HG03575 (cell line): Measurements from ENCODE around the gene TTC39C.
"Not testable (repeated sequence)": the region's sequence is repeated elsewhere in the genome, so short reads cannot be mapped to it uniquely, and the experiment has no call there.

ENCODE experiments used
- ATAC-seq: cut with Tn5 transposase; IDR thresholded peaks from one replicate; pipeline ENCODE4 v1.9.1; 2021; ENCODE audit not compliant: unreplicated experiment, insufficient number of reproducible peaks, low FRiP score; ENCODE audit errors: extremely low read depth

Gene TTC39C

DNA sequence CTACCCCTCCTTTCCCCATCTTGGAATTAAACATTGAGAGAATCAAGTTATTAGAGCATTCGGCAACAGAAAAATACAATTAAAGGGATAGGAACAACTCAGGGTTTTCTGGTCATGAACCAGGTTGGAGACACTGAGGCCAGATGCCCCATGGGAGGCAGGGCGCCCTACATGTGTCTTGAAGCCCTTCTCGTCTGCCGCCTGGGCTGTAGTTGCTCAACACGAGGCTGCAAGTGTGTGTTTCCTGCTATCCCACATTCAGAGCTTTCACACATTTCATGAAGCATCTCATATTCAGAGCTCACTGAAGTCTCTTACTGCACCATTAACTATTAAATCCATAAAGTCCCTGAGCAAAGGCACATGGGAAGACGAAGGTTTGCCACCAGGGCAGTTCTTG is 28.8 kb downstream of the TTC39C start:
- no peak for ATAC-seq

DNA sequence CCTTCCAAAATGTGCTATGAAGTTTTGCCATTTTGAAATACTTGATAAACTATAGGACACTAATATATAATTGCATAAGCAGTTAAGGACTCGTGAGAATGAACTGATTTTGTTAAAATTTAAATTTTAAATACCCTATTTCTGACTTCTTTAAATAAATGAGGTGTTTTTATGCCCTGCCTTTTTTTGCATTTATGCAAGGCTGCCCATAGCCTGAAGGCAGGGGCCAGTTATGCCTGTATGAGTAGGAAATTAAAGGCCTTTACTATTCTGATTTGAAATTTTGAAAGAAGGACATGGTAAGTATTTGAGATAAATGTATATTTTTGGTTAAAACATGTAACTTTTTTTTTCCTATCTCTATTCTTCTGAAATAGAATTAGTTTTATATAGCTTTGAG is 33.7 kb downstream of the TTC39C start:
- no peak for ATAC-seq

DNA sequence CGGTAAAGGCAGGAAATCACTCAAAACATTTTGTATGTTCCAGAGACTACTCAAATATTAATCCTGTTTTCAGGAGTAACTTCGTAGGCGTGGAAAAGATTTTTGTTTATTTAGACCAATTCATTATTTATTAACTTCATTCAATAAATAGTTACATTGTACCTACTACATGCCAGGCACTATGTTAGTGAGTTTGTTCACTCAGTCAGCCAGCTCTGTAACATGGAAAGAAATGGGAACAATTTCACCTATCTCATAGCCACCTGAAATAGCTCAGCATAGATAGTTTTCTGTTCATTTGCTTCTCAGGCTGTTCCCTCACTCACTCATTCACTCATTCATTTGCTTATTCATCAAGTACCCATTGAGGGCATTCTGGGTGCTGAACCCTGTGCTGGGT is 34.6 kb downstream of the TTC39C start:
- ATAC-seq: no peak

DNA sequence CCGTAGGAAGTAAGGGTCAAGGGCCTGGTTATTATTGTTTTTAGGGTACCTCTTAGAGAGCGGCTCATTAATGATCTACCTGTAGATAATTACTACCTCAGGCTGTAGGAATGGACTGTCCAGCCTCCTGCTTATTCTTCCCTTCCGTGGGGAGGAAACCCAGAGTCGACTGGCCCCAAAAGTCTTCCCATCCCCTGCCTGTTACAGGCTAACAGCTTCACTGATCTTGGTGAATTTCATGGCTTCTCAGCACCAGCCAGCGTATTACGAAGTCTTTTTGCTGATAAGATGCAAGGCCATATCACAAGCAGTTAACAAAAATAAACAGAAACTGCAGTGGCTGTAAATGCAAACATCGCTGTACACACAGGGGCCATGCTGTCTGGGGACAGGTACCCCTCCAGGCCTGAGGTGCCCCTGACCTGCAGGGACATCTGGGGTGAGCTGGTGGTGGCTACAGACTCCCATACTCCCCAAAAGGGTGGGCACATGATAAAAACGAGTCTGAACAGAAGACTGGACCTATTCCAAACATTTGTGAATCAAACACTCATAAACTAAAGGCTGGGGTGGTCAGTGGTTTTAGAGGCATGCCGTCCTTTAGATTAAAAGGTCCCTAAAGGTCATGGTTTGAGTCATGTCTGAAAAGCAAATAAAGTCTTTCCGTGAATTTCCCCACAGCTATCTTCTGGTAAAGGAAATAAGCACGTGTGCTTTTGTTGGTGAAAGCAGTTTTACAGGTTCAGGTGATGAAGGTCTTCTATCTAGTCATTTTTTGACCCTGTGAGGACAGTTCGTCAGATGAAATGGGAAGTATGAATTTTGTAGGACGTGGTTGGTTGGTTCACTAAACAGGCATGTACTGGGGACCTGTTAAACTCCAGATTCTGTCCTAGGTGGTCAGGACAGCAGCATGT is 36.7 kb downstream of the TTC39C start:
- no peak for ATAC-seq

DNA sequence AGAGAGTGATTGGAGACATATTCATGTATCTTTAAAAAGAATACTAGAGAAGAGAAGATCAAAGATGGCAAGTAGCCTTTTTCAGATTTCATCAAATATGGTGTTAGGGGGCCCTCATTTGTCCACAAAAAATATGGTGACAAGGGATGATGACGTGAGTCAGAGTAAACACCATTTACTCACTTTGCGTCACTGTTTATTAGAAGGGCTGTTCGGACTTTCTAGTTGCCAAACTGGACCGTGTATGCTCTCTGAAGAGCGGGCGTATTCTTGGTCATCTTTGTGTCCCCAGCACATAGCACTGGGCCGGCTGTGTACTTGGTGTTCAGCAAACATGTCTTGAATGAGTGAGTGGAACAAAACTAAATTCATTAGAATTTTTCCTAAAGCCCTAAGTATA is 37.5 kb downstream of the TTC39C start:
- ATAC-seq: no peak

DNA sequence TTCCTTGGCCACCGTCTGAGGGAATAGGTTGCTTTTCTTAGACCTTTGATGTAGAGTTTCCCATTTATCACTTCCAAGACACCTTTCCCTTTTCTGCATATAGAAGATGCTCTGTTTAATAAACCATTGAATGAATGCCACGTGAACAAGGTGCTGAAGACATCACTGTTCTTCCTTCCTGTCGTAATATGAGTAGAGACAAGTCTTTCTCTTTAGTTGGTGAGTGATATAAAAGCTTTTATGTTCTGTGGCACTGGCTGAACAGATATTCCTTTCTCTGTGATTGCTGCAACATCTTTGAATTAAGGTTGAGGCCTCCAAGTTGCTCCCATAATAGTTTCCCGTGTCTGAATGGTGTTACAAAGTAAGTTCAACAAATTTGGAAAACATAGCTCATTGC is 38.7 kb downstream of the TTC39C start:
- no peak for ATAC-seq

DNA sequence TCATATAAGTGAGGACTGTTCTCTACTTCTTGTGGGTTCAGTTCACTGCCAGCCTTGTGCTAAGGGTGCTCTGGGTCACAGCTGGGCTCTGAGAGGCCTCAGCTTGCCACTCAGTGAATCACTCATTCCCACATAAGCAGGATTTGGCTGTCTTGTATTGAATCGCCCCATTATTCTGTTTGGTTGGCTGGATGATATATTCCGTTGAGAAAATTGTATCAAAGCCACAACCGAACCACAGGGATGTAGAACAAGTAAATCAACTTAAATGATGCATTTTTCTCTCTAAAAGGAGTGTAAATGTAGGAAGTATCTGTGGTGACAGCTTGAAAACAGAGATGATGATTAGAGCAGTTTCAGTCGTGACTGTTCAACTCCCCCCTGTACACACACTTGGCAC is 39.6 kb downstream of the TTC39C start:
- ATAC-seq: no peak

DNA sequence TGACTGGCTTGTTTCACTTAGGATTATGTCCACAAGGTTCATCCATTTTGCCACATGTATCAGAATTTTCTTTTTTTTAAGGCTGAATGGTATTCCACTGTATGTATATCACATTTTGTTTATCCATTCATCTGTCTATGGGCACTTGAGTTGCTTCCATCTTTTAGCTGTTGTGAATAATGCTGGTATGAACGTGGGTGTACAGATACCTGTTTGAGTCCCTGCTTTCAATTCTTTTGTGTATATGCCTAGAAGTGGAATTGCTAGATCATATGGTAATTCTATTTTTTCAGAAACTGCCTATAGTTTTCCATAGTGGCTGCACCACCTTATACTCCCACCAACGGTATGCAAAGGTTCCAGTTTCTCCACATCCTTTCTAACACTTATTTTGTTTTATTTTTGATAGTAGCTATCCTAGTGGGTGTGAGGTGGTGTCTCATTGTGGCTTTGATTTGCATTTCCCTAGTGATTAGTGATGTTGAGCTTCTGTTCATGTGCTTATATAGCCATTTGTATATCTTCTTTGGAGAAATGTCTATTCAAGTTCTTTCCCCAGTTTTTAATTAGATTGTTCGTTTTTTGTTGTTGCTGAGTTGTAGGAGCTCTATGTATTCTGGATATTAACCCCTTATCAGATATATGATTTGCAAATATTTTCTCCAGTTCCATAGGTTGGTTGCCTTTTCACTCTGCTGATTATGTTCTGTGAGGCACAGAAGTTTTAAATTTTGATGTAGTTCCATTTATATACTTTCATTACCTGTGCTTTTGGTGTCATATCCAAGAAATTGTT is 40.7 kb downstream of the TTC39C start:
- ATAC-seq: no peak

DNA sequence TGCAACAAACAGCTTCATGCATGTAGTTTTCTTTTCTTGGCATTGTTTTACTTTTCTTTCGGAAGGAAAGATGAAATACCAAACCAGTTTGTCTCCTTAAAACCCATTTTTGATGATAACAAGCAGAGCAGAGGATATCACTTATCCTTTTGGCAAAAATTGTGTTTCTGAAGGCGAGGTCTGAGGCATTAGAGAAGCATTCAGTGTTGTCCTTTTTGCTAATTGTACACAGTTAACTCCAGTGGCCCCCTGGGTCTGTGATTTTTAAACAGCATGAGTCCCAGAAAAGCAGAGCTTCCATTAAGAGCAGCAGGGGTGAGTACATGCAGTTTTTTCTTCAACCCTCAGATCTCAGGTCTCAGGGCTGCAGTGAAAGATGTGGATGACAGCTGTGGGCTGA is 41.3 kb downstream of the TTC39C start:
- ATAC-seq: no peak

DNA sequence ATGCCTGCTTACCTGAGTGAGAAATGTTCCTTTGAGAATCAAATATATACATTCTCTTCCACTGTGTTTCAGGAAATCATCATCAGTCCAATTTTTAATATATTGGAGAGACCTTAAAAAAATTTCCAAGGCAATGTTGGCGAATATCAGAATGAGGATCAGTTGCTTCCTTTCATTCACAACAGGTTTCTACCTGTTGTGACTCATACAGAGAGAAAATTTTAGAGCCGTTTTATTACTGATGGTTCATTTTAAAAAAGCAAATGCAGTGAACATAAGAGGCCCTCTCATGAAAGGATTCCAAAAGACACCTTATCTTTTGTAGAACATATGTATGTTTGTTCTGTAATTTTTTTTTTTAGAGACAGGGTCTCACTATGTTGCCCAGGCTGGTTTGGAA is 42.0 kb downstream of the TTC39C start:
- ATAC-seq: no peak

DNA sequence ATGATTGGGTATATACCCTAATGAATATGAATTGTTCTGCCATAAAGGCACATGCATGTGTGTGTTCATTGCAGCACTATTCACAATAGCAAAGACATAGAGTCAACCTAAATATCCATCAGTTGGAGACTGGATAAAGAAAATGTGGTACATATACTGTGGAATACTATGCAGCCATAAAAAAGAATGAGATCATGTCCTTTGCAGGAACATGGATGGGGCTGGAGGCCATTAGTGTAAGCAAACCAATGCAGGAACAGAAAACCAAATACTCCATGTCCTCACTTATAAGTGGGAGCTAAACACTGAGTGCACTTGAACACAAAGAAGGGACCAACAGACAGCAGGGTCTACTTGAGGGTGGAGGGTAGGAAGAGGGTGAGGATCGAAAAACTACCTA is 43.2 kb downstream of the TTC39C start:
- no peak for ATAC-seq

DNA sequence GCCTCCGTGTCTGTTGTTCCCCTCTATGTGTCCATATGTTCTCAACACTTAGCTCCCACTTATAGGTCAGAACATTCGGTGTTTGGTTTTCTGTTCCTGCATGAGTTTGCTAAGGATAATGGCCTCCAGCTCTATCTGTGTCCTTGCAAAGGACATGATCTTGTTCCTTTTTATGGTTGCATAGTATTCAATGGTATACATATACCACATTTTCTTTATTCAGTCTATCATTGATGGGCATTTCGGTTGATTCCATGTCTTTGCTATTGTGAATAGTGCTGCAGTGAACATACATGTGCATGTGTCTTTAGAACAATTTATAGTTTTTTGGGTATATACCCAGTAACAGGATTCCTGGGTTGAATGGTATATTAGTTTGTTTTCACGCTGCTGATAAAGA is 44.8 kb downstream of the TTC39C start:
- ATAC-seq: not testable (repeated sequence)

DNA sequence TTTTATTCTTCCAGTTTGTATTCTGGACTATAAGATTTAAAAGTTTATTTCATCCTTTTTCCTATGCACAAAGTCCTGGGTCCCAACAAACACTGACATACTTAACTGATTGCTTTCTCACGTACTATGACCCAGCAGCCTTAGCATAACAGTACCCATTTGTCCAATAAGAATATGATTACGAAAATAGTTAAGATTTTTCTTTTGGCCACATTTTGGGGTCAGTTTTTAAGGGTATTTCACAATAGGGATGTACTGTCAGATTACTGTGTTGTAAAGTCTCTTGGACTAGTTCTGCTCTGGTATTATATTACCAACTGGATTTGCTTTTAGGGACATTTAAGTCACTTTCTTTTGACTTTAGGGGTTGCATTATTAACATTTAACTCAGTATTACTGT is 46.1 kb downstream of the TTC39C start:
- ATAC-seq: no peak

DNA sequence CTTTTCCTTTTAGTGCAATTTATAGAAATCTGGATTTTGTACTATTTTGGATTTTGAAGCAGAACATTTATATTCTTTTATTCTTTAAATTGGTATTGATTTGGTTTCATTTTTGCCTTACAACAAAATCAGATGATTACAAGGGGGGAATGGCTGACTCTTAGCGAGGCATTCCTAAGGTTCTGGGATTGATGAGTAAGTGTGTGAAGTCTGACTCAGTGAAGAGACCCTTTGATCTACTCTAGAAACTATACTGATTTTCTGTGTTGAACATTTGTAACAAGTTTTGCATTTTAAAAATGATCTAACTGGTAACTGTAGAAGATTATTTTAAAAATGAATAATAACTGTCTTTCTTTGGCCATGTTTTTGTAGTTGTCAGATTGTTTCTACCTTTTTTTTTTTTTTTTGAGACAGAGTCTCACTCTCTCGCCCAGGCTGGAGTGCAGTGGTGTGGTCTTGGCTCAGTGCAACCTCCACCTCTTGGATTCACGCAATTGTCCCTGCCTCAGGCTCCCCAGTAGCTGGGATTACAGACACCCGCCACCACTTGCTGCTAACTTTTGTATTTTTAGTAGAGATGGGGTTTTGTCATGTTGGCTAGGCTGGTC is 48.7 kb downstream of the TTC39C start:
- ATAC-seq: no peak

DNA sequence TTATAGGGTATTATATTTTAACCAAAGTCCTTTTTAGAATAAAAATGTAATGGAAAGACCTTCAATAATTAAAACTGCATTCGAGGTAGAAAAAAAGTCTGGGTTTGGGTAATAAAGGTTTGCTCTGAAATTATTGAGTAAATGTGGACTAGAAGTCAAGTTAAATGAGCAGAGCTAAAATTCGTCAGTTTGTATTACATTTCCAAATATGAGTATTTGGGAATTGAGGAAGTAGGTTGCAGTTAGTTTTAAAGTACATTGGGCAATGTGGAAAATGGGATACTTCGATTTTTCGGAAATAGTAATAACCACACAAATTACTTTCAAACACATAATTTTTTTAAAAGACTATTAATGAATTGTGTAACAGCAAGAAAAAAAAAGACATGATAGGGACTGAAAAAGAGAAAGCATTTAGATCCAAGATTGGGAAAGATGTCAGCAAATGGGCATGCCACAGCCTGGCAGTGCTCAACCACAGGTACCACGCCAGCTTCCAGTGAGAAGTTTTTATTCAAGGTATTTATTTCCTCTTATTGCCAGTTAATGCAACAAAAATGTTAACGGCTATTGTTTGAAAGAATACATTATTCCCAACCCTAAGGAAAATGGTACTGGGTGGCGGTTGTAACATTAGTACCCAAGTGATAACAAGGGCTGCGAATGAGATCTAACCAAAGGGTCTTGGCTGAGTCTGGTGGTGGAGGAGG is 50.0 kb downstream of the TTC39C start:
- ATAC-seq: no peak

DNA sequence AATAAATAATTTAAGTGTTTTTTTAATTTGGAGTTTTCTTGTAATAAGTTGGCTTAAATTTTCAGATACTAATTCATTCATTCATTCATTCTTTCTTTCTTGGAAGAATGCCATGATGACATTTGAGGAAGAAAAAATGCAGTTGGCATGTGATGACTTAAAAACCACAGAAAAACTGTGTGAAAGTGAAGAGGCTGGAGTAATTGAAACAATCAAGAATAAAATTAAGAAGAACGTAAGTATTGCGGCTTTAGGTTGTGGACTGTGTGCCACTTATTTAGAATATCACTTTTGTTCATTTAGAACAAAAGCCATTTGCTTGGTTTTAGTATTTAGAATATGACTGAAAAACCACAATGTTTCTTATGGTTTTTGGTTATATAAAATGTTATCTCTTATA is 51.4 kb downstream of the TTC39C start:
- ATAC-seq: no peak

DNA sequence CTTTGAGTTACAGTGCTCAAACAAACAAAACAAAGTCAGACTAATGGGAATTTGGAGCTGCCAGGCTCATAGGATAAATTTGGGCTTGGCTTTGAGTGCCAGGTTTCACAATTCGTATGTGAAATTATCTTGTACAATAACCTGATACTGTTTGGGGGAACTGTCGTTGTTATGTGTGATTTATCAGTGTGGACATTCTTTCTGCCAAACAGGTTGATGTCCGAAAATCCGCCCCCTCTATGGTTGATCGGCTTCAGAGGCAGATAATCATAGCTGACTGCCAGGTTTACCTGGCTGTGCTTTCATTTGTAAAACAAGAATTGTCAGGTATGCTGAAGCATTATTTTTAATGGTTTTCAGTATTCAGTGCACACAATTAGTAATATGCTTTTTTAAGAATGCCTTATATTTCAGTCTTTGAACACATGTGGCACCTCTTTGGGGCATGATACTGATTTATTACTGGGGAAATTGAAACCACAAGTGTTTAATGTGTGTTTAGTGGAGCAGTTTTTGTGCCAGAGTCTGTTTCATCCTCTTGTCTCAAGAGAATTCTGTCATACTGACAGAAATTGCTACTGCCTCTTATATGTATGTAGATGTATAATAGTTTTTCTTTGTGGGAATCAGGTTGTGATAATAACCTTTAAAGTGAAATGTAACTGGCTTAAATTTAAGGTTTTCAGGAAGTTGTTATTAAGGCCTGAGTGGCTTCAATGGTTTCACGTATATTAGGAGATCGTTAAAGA is 54.6 kb downstream of the TTC39C start:
- no peak for ATAC-seq

DNA sequence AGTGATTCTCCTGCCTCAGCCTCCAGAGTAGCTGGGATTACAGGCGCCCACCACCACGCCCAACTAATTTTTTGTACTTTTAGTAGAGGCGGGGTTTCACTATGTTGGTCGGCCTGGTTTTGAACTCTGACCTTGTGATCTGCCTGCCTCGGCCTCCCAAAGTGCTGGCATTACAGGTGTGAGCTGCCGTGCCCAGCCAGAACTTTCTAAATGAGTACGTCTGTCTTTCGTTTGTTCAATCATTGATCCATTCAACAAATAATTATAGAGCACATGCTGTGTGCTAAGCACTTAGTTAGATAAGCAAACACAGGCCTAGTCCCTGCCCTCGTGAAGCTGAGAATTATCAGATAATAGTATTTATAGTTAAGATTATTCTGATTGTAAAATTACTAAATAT is 56.5 kb downstream of the TTC39C start:
- ATAC-seq: no peak

DNA sequence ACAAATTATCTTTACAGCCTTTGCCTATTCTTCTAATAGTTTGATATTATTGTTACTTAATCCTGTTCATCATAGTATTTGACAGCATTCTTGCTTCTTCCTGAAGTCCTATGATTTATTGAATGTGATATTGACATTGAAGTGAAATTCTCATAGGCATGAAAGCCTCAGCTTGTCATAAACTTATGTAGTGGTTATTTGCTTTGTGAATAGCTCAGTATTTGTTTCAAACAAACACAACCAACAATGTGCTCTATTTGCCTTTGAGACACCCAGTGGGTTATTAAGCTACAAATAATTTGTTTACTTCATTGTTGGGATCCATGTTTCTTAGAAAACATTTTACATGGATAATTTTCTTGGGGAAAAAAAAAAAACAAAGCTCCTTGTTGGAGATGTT is 57.2 kb downstream of the TTC39C start:
- no peak for ATAC-seq
